Stimulated activated naive CD4-positive, alpha-beta T cell treated with Interleukin-2 at 50 U/mL for 16 hours (primary cell): ENCODE measurements around the gene DDIT4L.
"Not testable (repeated sequence)": the region's sequence is repeated elsewhere in the genome, so short reads cannot be mapped to it uniquely, and the experiment has no call there.

Experiments
- DNase-seq: peaks from one replicate; lab custom pipeline; 2025; lab: John Stamatoyannopoulos, UW

The DDIT4L gene

GRCh38 chr4:100166297-100167039 is 23.8 kb downstream of the DDIT4L start:
- no peak for DNase-seq

DNA sequence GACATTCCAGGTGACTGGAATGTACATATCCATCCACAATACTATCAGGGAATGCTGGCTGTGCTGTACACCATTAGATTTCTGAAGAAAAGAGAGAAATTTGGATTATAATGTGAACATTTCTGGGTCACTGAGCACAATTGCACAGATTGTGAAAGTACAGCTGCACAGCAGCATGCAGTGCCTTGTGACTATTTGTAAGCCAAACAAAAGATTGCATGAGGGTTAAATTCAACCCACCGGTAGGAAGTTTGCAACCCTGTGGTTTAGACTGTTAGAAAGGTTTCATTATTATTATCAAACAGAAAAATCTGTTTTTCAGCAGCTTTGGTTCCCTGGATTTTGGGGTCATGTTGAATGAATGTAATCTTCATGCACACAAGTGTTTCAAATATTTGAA is 24.5 kb downstream of the DDIT4L start:
- DNase-seq: no peak

DNA sequence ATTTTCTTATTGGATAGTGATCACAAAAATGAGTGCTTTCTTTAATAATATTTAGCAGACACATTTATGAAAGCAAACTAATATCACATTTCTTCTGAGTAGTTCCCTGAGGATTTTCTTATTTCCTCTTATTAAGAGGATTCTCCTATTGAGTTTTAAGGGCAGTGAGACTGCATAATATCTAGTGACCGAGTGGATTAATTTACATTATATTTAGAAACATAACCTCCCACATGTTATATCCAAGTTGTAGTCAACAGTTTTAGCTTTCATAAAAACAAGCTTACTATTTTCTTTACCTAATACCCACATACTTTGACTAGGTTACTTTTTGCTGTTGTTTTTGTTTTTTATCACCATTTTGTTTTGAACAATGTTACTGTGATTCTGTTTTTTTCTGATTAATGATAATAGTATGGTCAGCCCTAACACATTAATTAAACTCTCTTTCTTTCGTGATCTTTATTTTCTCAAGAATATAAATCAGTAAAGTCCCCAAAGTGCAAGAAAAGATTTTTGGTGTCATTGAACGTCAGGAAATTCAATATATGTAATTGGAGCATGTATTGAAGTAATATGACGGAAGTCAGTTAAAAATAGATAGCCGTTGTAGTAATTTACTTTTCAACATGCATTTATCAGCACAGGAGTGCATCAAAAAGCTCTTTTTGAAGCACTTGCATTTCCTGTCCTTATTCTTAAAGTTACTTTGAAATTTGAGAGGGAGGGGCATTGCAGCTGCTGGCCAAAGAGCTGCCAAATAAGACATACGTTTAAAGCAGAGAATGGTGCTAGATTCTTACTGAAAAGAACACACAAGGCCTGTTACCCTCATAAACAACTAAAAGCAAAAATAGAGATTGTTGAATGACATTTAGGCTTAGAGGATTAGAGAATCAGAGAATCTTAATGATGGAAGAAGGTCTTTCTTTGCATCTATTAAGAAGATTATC is 25.2 kb downstream of the DDIT4L start:
- no peak for DNase-seq

GRCh38 chr4:100162027-100162685 is 28.1 kb downstream of the DDIT4L start:
- no peak for DNase-seq

GRCh38 chr4:100149190-100149589 is 41.1 kb downstream of the DDIT4L start:
- no peak for DNase-seq

- no peak for DNase-seq
These were observed 42.6 kb downstream of the DDIT4L start for GRCh38 chr4:100147684-100148083.

- no peak for DNase-seq
These were observed 43.1 kb downstream of the DDIT4L start for GRCh38 chr4:100147198-100147597.

DNA sequence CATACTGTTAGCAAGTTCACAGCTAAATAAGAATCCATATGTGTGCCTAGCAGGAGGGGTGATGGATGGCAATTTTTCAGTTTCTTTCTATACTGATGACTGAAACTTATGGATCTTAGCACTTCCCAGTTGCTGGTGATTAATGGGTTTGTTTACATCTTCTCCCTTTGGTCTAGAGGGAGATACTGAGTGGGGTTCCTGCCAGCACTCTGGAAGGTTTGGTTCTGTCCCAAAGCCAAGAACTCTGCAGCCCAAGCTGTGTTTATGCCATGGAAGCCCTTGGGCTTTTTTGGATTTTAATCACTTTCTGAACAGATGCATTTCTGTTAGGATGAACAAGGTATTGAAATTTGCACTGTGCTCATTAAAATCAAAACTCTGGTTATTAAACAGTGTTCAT is 43.5 kb downstream of the DDIT4L start:
- no peak for DNase-seq

- DNase-seq: not testable (repeated sequence)
These were observed 52.9 kb downstream of the DDIT4L start for GRCh38 chr4:100137320-100137719.
